HEK293 (cell line): Measurements from ENCODE around the gene MT1A.

ENCODE experiments used
- CTCF ChIP-seq: fragments of 450-650 bp; formaldehyde crosslinking; IDR thresholded peaks from 2 replicates; pipeline ENCODE4 v1.5.1; 2016; ENCODE audit warnings: missing biosample characterization, missing genetic modification characterization
- REST ChIP-seq: fragments of 450-650 bp; formaldehyde crosslinking; IDR thresholded peaks from 2 replicates; pipeline ENCODE4 v1.5.1; 2016; ENCODE audit warnings: missing biosample characterization, missing genetic modification characterization
- SALL2 ChIP-seq: fragments of 450-650 bp; formaldehyde crosslinking; IDR thresholded peaks from 2 replicates; pipeline ENCODE4 v1.5.0; 2017; ENCODE audit warnings: missing biosample characterization, mild to moderate bottlenecking, missing genetic modification characterization, borderline replicate concordance
- SP2 ChIP-seq: fragments of 450-650 bp; formaldehyde crosslinking; IDR thresholded peaks from 2 replicates; pipeline ENCODE4 v1.5.1; 2016; ENCODE audit warnings: missing biosample characterization, missing genetic modification characterization
- ZBTB20 ChIP-seq: fragments of 450-650 bp; formaldehyde crosslinking; IDR thresholded peaks from 2 replicates; pipeline ENCODE4 v1.5.1; 2016; ENCODE audit warnings: missing biosample characterization, missing genetic modification characterization
- ZNF146 ChIP-seq: fragments of 450-650 bp; formaldehyde crosslinking; IDR thresholded peaks from 2 replicates; pipeline ENCODE4 v1.5.1; 2016; ENCODE audit warnings: missing biosample characterization, missing genetic modification characterization
- ZNF350 ChIP-seq: fragments of 450-650 bp; formaldehyde crosslinking; IDR thresholded peaks from 2 replicates; pipeline ENCODE4 v1.5.0; 2017; ENCODE audit warnings: missing biosample characterization, mild to moderate bottlenecking, missing genetic modification characterization
- ZNF701 ChIP-seq: fragments of 450-650 bp; formaldehyde crosslinking; IDR thresholded peaks from 2 replicates; pipeline ENCODE4 v1.5.1; 2016; ENCODE audit warnings: missing biosample characterization, missing genetic modification characterization
- ZSCAN30 ChIP-seq: fragments of 450-650 bp; IDR thresholded peaks from 2 replicates; pipeline ENCODE4 v1.5.1; 2018; ENCODE audit warnings: missing biosample characterization, mild to moderate bottlenecking, missing genetic modification characterization, moderate library complexity

- TF ChIP-seq ZNF146 (tag by site-specific recombination) (no peak), ZBTB20 (tag by site-specific recombination) (no peak), CTCF (tag by site-specific recombination) (no peak), ZNF701 (tag by site-specific recombination) (no peak), ZSCAN30 (no peak), SALL2 (tag by site-specific recombination) (no peak), ZNF350 (tag by site-specific recombination) (no peak), REST (tag by site-specific recombination) (no peak), SP2 (tag by site-specific recombination) (no peak)
These were observed 29.0 kb upstream of the MT1A start for GRCh38 chr16:56609463-56609921.
